Measurements from ENCODE around the gene OSBPL1A.

DNA sequence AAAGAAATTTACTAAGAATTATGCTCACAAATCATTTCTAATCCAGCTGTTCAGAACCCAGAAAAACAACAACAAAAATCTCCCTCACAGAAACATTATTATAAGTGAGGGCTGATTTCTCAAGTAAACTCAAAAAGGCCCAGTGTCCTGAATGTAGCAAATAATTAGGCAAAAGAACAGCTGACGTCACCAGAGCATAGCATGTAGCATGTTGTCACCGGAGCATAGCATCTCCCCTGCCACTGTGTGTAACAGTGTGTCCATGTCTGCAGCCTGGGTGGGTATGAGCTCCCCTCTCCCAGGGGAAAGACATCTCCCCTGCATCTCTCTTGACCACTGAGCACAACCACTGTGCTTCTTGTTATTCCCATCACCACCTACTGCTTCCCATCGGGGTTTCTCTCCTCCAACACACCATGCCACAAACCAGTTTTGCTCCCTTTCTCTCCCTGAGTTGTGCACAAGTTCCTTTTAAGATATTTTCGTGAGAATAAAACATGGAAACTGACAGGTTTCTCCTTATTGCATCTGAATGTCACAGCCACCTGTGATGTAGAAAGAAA is 132.0 kb downstream of the OSBPL1A start:
- no peak for TF ChIP-seq CBFB (CRISPR knock-in tag; IDR thresholded peaks at IDR 0.05; ENCODE audit: low read depth)
- TF ChIP-seq, protein P1, sequence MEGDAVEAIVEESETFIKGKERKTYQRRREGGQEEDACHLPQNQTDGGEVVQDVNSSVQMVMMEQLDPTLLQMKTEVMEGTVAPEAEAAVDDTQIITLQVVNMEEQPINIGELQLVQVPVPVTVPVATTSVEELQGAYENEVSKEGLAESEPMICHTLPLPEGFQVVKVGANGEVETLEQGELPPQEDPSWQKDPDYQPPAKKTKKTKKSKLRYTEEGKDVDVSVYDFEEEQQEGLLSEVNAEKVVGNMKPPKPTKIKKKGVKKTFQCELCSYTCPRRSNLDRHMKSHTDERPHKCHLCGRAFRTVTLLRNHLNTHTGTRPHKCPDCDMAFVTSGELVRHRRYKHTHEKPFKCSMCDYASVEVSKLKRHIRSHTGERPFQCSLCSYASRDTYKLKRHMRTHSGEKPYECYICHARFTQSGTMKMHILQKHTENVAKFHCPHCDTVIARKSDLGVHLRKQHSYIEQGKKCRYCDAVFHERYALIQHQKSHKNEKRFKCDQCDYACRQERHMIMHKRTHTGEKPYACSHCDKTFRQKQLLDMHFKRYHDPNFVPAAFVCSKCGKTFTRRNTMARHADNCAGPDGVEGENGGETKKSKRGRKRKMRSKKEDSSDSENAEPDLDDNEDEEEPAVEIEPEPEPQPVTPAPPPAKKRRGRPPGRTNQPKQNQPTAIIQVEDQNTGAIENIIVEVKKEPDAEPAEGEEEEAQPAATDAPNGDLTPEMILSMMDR (IDR thresholded peaks at IDR 0.05) = no peak
- TF ChIP-seq ZNF263 (CRISPR knock-in tag; IDR thresholded peaks at IDR 0.05; ENCODE audit: low read depth) = no peak
- TF ChIP-seq CREB1 (CRISPR knock-in tag; IDR thresholded peaks at IDR 0.05) = no peak
- TF ChIP-seq, protein P2, sequence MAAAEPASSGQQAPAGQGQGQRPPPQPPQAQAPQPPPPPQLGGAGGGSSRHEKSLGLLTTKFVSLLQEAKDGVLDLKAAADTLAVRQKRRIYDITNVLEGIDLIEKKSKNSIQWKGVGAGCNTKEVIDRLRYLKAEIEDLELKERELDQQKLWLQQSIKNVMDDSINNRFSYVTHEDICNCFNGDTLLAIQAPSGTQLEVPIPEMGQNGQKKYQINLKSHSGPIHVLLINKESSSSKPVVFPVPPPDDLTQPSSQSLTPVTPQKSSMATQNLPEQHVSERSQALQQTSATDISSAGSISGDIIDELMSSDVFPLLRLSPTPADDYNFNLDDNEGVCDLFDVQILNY (CRISPR knock-in tag; IDR thresholded peaks at IDR 0.05) = no peak
- no peak for TF ChIP-seq NR3C1 (CRISPR knock-in tag; conservative IDR thresholded peaks at IDR 0.05; ENCODE audit: low read depth)
- no peak for TF ChIP-seq TEAD1 (CRISPR knock-in tag; IDR thresholded peaks at IDR 0.05)
- TF ChIP-seq NFE2L1 (CRISPR knock-in tag; IDR thresholded peaks at IDR 0.05) = no peak
- TF ChIP-seq SP1 (CRISPR knock-in tag; conservative IDR thresholded peaks at IDR 0.05) = no peak
- TF ChIP-seq ELF4 (CRISPR knock-in tag; IDR thresholded peaks at IDR 0.05; ENCODE audit: low read depth) = no peak

Measured in WTC11 (cell line).